ENCODE results near the gene UBR4. TPM values are rescaled to one million over a fixed set of nuclear protein-coding genes. Genes with fewer than 3 reads are reported as not detected.
A peak's percentile ranks its signal among the peaks of the same experiment; 100 is the strongest.

Gene UBR4
- total and polyA plus RNA-seq, 4 experiments from 2014 or later = 3.8 to 154 (median 89.6) TPM

- DNase-seq = no peak
- Histone ChIP-seq H3K27me3 (ENCODE audit: insufficient read depth, low read length) (no peaks in the 10 kb centered on the region), H3K4me1 (ENCODE audit: insufficient read depth, low read length) (no peaks in the 10 kb centered on the region), H3K4me3 (ENCODE audit: low read length in 2 of 2) (no peak overlapping the region), H3K27ac (ENCODE audit: low read depth, low read length) (no peak overlapping the region), H3K36me3 (ENCODE audit: insufficient read depth, low read length) (no peaks in the 10 kb centered on the region), H3K9me3 (ENCODE audit: control insufficient read depth in 1 of 2, low read length in 2 of 2) (no peaks in the 10 kb centered on the region)
- Mint-ChIP-seq H3K27me3 (peaks cover 5 to 7% of the 10 kb centered on the region in 2 donors), H3K9me3 (no peaks in the 10 kb centered on the region), H3K4me3 (no peak overlapping the region), H3K4me1 (no peaks in the 10 kb centered on the region), H3K36me3 (no peaks in the 10 kb centered on the region), H3K27ac (no peak overlapping the region)
- POLR2A ChIA-PET (ENCODE audit: partially characterized antibody) = no interaction called here
- CTCF ChIA-PET (ENCODE audit: partially characterized antibody) = no interaction called here
- intact Hi-C loops (cut with micrococcal nuclease) = no loop called here
Observed at GRCh38 chr1:19033926-19034680, 176.0 kb downstream of the UBR4 start.

GRCh38 chr1:19033515-19033839 lies 176.6 kb downstream of the UBR4 start:
- no peak for DNase-seq
- Mint-ChIP-seq H3K9me3 (no peaks in the 10 kb centered on the region), H3K27me3 (peaks cover 5 to 7% of the 10 kb centered on the region in 2 donors), H3K36me3 (no peaks in the 10 kb centered on the region), H3K4me1 (no peaks in the 10 kb centered on the region), H3K27ac (peak overlapping the region in 2 of 7 donors; percentile 35 to 54), H3K4me3 (no peak overlapping the region)
- intact Hi-C loops (cut with micrococcal nuclease) = no loop called here
- H3K36me3 ChIP-seq (ENCODE audit: insufficient read depth, low read length) = no peaks in the 10 kb centered on the region
- H3K4me3 ChIP-seq (ENCODE audit: low read length in 2 of 2) = no peak overlapping the region
- H3K4me1 ChIP-seq (ENCODE audit: insufficient read depth, low read length) = no peaks in the 10 kb centered on the region
- ChIA-PET CTCF (ENCODE audit: partially characterized antibody) (no interaction called here), POLR2A (ENCODE audit: partially characterized antibody) (no interaction called here)
- no peak overlapping the region for H3K27ac ChIP-seq (ENCODE audit: low read depth, low read length)
- no peaks in the 10 kb centered on the region for H3K9me3 ChIP-seq (ENCODE audit: control insufficient read depth in 1 of 2, low read length in 2 of 2)
- H3K27me3 ChIP-seq (ENCODE audit: insufficient read depth, low read length) = no peaks in the 10 kb centered on the region

GRCh38 chr1:19032701-19033514 lies 177.2 kb downstream of the UBR4 start:
- Histone ChIP-seq H3K4me3 (ENCODE audit: low read length in 2 of 2) (no peak overlapping the region), H3K4me1 (ENCODE audit: insufficient read depth, low read length) (no peaks in the 10 kb centered on the region), H3K27ac (ENCODE audit: low read depth, low read length) (no peak overlapping the region), H3K36me3 (ENCODE audit: insufficient read depth, low read length) (no peaks in the 10 kb centered on the region), H3K9me3 (ENCODE audit: control insufficient read depth in 1 of 2, low read length in 2 of 2) (no peaks in the 10 kb centered on the region), H3K27me3 (ENCODE audit: insufficient read depth, low read length) (no peaks in the 10 kb centered on the region)
- Mint-ChIP-seq H3K4me3 (no peak overlapping the region), H3K27me3 (peaks cover 5 to 8% of the 10 kb centered on the region in 2 donors), H3K36me3 (no peaks in the 10 kb centered on the region), H3K4me1 (peaks cover 0 to 3% (median 1%) of the 10 kb centered on the region in 4 donors), H3K9me3 (no peaks in the 10 kb centered on the region), H3K27ac (peak overlapping the region in 1 of 7 donors; percentile 35)
- intact Hi-C loops (cut with micrococcal nuclease) = no loop called here
- CTCF ChIA-PET (ENCODE audit: partially characterized antibody) = interaction anchor here (0.6 kb wide), 1 partner anchor 8 kb away, joined by 3 read pairs; no protein-coding TSS in a partner anchor
- peak in 1 of 5 donors; percentile 17 for DNase-seq
- POLR2A ChIA-PET (ENCODE audit: partially characterized antibody) = no interaction called here

- no peaks in the 10 kb centered on the region for H3K36me3 ChIP-seq (ENCODE audit: insufficient read depth, low read length)
- Mint-ChIP-seq H3K36me3 (no peaks in the 10 kb centered on the region), H3K27me3 (peaks cover 4 to 9% of the 10 kb centered on the region in 2 donors), H3K9me3 (no peaks in the 10 kb centered on the region), H3K4me1 (peaks cover 0 to 6% (median 3%) of the 10 kb centered on the region in 4 donors), H3K4me3 (no peak overlapping the region), H3K27ac (no peak overlapping the region)
- no peaks in the 10 kb centered on the region for H3K9me3 ChIP-seq (ENCODE audit: control insufficient read depth in 1 of 2, low read length in 2 of 2)
- no peaks in the 10 kb centered on the region for H3K27me3 ChIP-seq (ENCODE audit: insufficient read depth, low read length)
- H3K27ac ChIP-seq (ENCODE audit: low read depth, low read length) = no peak overlapping the region
- no peak for DNase-seq
- POLR2A ChIA-PET (ENCODE audit: partially characterized antibody) = no interaction called here
- intact Hi-C loops (cut with micrococcal nuclease) = no loop called here
- H3K4me1 ChIP-seq (ENCODE audit: insufficient read depth, low read length) = no peaks in the 10 kb centered on the region
- no peak overlapping the region for H3K4me3 ChIP-seq (ENCODE audit: low read length in 2 of 2)
- CTCF ChIA-PET (ENCODE audit: partially characterized antibody) = no interaction called here
Observed at GRCh38 chr1:19032413-19032695, 177.7 kb downstream of the UBR4 start.

- Histone ChIP-seq H3K4me3 (ENCODE audit: low read length in 2 of 2) (no peak overlapping the region), H3K4me1 (ENCODE audit: insufficient read depth, low read length) (no peaks in the 10 kb centered on the region), H3K9me3 (ENCODE audit: control insufficient read depth in 1 of 2, low read length in 2 of 2) (no peaks in the 10 kb centered on the region), H3K27me3 (ENCODE audit: insufficient read depth, low read length) (no peaks in the 10 kb centered on the region), H3K36me3 (ENCODE audit: insufficient read depth, low read length) (no peaks in the 10 kb centered on the region), H3K27ac (ENCODE audit: low read depth, low read length) (no peak overlapping the region)
- no peak overlapping the region for H3K27ac Mint-ChIP-seq
- peaks cover 0 to 3% of the 10 kb centered on the region in 2 donors for H3K36me3 Mint-ChIP-seq
- H3K9me3 Mint-ChIP-seq = peaks cover 0 to 4% (median 0%) of the 10 kb centered on the region in 8 donors
- CTCF ChIA-PET (ENCODE audit: partially characterized antibody) = no interaction called here
- intact Hi-C loops (cut with micrococcal nuclease) = no loop called here
- H3K27me3 Mint-ChIP-seq = peaks cover 0 to 7% of the 10 kb centered on the region in 2 donors
- no peak for DNase-seq
- POLR2A ChIA-PET (ENCODE audit: partially characterized antibody) = no interaction called here
- peaks cover 0 to 9% (median 3%) of the 10 kb centered on the region in 4 donors for H3K4me1 Mint-ChIP-seq
- H3K4me3 Mint-ChIP-seq = no peak overlapping the region
Observed at GRCh38 chr1:19029191-19030085, 180.6 kb downstream of the UBR4 start.

GRCh38 chr1:19028546-19029129 lies 181.4 kb downstream of the UBR4 start:
- peaks cover 0 to 7% of the 10 kb centered on the region in 2 donors for H3K27me3 Mint-ChIP-seq
- no peaks in the 10 kb centered on the region for H3K4me1 ChIP-seq (ENCODE audit: insufficient read depth, low read length)
- DNase-seq = no peak
- peaks cover 0 to 9% (median 3%) of the 10 kb centered on the region in 4 donors for H3K4me1 Mint-ChIP-seq
- peaks cover 0 to 6% of the 10 kb centered on the region in 2 donors for H3K36me3 Mint-ChIP-seq
- H3K9me3 ChIP-seq (ENCODE audit: control insufficient read depth in 1 of 2, low read length in 2 of 2) = no peaks in the 10 kb centered on the region
- intact Hi-C loops (cut with micrococcal nuclease) = no loop called here
- POLR2A ChIA-PET (ENCODE audit: partially characterized antibody) = interaction anchor here (0.9 kb wide), 1 partner anchor 18 kb away, joined by 3 read pairs; no protein-coding TSS in a partner anchor
- no peak overlapping the region for H3K27ac ChIP-seq (ENCODE audit: low read depth, low read length)
- no peak overlapping the region for H3K4me3 ChIP-seq (ENCODE audit: low read length in 2 of 2)
- peaks cover 0 to 12% (median 6%) of the 10 kb centered on the region in 8 donors for H3K9me3 Mint-ChIP-seq
- no peaks in the 10 kb centered on the region for H3K27me3 ChIP-seq (ENCODE audit: insufficient read depth, low read length)
- no peaks in the 10 kb centered on the region for H3K36me3 ChIP-seq (ENCODE audit: insufficient read depth, low read length)
- CTCF ChIA-PET (ENCODE audit: partially characterized antibody) = no interaction called here
- no peak overlapping the region for H3K4me3 Mint-ChIP-seq
- H3K27ac Mint-ChIP-seq = peak overlapping the region in 1 of 7 donors; percentile 5

All from CD4-positive, alpha-beta memory T cell (primary cell).